Neural progenitor cell (in vitro differentiated cells): ENCODE measurements around the gene CEACAM6. TPM values are rescaled to one million over a fixed set of nuclear protein-coding genes. Genes with fewer than 3 reads are reported as not detected.
"Not testable (repeated sequence)": the region's sequence is repeated elsewhere in the genome, so short reads cannot be mapped to it uniquely, and the experiment has no call there.

Experiments used
- DNase-seq: peaks from one replicate; pipeline ENCODE4 v3.0.0-alpha.2; 2016; ENCODE audit warnings: low spot score
- H2AFZ ChIP-seq: fragments of 200-600 bp; sonication (generic); replicated peaks from 2 replicates; pipeline ENCODE4 v1.6.1; 2016; ENCODE audit warnings: antibody characterized with exemption
- H3F3A ChIP-seq: fragments of 200-600 bp; sonication (generic); 2 replicates; pipeline ENCODE4 v1.6.1; 2016; ENCODE audit warnings: antibody characterized with exemption, low read depth
- H3K27ac ChIP-seq: fragments of 200-600 bp; sonication (generic); 2 replicates; pipeline ENCODE4 v1.5.1; 2016; ENCODE audit warnings: mild to moderate bottlenecking
- H3K27me3 ChIP-seq: fragments of 200-600 bp; sonication (generic); 2 replicates; pipeline ENCODE4 v1.6.1; 2016; ENCODE audit warnings: mild to moderate bottlenecking, moderate library complexity
- H3K36me3 ChIP-seq: fragments of 200-600 bp; sonication (generic); 2 replicates; pipeline ENCODE4 v1.5.1; 2016
- H3K4me1 ChIP-seq: fragments of 200-600 bp; sonication (generic); 2 replicates; pipeline ENCODE4 v1.6.1; 2016; ENCODE audit warnings: mixed run types
- H3K4me2 ChIP-seq: fragments of 200-600 bp; sonication (generic); 2 replicates; pipeline ENCODE4 v1.6.1; 2016
- H3K4me3 ChIP-seq: fragments of 200-600 bp; sonication (generic); 2 replicates; pipeline ENCODE4 v1.5.1; 2016
- H3K79me2 ChIP-seq: fragments of 200-600 bp; sonication (generic); 2 replicates; pipeline ENCODE4 v1.6.1; 2016; ENCODE audit warnings: low read depth
- H3K9ac ChIP-seq: fragments of 200-600 bp; sonication (generic); 2 replicates; pipeline ENCODE4 v1.6.1; 2016
- H3K9me3 ChIP-seq: fragments of 200-600 bp; sonication (generic); 2 replicates; pipeline ENCODE4 v1.5.1; 2016; ENCODE audit warnings: low read depth
- H4K20me1 ChIP-seq: fragments of 200-600 bp; sonication (generic); 2 replicates; pipeline ENCODE4 v1.6.1; 2016; ENCODE audit warnings: low read depth
- H3K27ac Mint-ChIP-seq: 3 replicates; pipeline ENCODE4 v1.8.0; 2021; ENCODE audit warnings: mixed read lengths
- H3K27me3 Mint-ChIP-seq: 2 replicates; pipeline ENCODE4 v1.8.0; 2022; ENCODE audit warnings: low read depth, mild to moderate bottlenecking, inconsistent platforms, moderate library complexity, mixed read lengths; ENCODE audit not compliant: insufficient read depth
- H3K36me3 Mint-ChIP-seq: 3 replicates; pipeline ENCODE4 v1.8.0; 2021; ENCODE audit warnings: mixed read lengths
- H3K4me1 Mint-ChIP-seq: 3 replicates; pipeline ENCODE4 v1.8.0; 2021; ENCODE audit warnings: mixed read lengths
- H3K4me3 Mint-ChIP-seq: 3 replicates; pipeline ENCODE4 v1.8.0; 2021; ENCODE audit warnings: mild to moderate bottlenecking, moderate library complexity, mixed read lengths
- H3K9me3 Mint-ChIP-seq: 3 replicates; pipeline ENCODE4 v1.8.0; 2020; ENCODE audit warnings: mixed read lengths
- EZH2 ChIP-seq: fragments of 200-600 bp; sonication (generic); IDR thresholded peaks from 2 replicates; pipeline ENCODE4 v1.6.1; 2017; ENCODE audit warnings: antibody characterized with exemption, mild to moderate bottlenecking, moderate library complexity
- EZH2phosphoT487 ChIP-seq: fragments of 200-600 bp; sonication (generic); IDR thresholded peaks from 2 replicates; pipeline ENCODE4 v1.6.1; 2017; ENCODE audit warnings: antibody characterized with exemption
- total RNA-seq: library from RNA; depleted of rRNA; stranded (reverse); fragments of >200 nt; gene quantifications from 2 replicates; pipeline ENCODE4 v1.2.3, GENCODE V29; 2015; ENCODE audit warnings: low replicate concordance
- TF ChIP-seq, protein P1 (sequence below): fragments of 200-600 bp; sonication (generic); IDR thresholded peaks from 2 replicates; pipeline ENCODE4 v1.5.1; 2017; ENCODE audit warnings: antibody characterized with exemption, mild to moderate bottlenecking

CEACAM6 gene
- total RNA-seq, 1 donor from 2014 or later: not detected

DNA sequence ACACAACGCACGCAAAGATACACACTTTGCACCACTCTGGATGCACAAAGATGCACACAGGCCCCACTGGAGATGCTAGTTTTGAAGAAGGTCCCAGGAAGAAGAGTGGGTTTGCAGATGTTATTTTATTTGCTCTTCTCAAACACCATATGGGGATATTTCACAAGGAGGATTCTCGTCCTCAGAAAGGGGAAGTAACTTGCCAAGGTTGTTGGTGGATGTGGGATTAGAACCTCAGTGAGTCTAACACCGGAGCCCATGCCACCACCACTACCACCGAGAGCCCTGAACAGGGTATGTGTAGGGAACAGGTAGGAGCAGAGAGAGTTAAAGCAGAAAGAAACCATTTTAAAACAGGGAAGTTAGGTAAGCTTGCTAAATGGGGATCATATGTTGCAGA lies 9.6 kb upstream of the CEACAM6 start:
- no peak overlapping the region for H3K4me3 ChIP-seq
- H3K9ac ChIP-seq: no peak overlapping the region
- H4K20me1 ChIP-seq: no peaks in the 10 kb centered on the region
- no peaks in the 10 kb centered on the region for H3K79me2 ChIP-seq
- Mint-ChIP-seq H3K27me3 (peaks cover 13% of the 10 kb centered on the region), H3K4me1 (no peaks in the 10 kb centered on the region), H3K4me3 (no peak overlapping the region), H3K36me3 (no peaks in the 10 kb centered on the region), H3K9me3 (no peaks in the 10 kb centered on the region), H3K27ac (no peak overlapping the region)
- peaks cover 22% of the 10 kb centered on the region for H3K27me3 ChIP-seq
- no peaks in the 10 kb centered on the region for H3K4me1 ChIP-seq
- H3K36me3 ChIP-seq: no peaks in the 10 kb centered on the region
- TF ChIP-seq EZH2 (no peak), EZH2phosphoT487 (no peak)
- TF ChIP-seq, protein P1, sequence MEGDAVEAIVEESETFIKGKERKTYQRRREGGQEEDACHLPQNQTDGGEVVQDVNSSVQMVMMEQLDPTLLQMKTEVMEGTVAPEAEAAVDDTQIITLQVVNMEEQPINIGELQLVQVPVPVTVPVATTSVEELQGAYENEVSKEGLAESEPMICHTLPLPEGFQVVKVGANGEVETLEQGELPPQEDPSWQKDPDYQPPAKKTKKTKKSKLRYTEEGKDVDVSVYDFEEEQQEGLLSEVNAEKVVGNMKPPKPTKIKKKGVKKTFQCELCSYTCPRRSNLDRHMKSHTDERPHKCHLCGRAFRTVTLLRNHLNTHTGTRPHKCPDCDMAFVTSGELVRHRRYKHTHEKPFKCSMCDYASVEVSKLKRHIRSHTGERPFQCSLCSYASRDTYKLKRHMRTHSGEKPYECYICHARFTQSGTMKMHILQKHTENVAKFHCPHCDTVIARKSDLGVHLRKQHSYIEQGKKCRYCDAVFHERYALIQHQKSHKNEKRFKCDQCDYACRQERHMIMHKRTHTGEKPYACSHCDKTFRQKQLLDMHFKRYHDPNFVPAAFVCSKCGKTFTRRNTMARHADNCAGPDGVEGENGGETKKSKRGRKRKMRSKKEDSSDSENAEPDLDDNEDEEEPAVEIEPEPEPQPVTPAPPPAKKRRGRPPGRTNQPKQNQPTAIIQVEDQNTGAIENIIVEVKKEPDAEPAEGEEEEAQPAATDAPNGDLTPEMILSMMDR: no peak
- no peak for DNase-seq
- H3K4me2 ChIP-seq: no peak overlapping the region
- H2AFZ ChIP-seq: no peak overlapping the region
- no peak overlapping the region for H3K27ac ChIP-seq
- no peaks in the 10 kb centered on the region for H3F3A ChIP-seq
- no peaks in the 10 kb centered on the region for H3K9me3 ChIP-seq

DNA sequence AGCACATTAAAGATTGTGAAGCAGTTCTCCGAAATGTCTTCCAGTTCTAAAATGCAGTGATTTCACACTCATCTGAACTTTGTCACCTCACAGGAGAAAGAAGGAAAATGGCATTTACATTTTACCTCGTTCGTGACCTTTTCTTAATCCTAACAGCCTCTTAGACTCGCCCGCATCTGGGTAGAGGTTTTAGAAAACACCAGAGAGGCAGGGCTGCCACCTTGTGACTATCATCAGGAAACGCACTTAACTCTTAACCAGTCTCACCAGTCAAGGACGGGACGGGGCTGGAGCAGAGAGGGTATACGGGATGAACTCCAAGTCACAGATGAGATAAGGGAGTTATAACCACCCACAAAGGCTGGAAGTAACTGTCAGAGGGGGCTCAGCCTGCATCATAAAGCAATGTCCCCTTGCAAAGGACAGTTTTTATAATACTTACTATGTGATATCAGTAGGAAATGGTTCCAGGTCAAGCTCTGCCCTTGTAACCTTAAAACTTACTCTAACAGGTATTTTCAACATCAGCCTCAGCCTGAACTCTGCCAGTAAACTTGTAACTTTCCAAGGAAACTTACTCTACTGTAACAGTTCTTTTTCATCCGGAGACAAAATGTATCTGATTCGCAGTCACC lies 8.6 kb upstream of the CEACAM6 start:
- H3K9me3 Mint-ChIP-seq: no peaks in the 10 kb centered on the region
- no peaks in the 10 kb centered on the region for H4K20me1 ChIP-seq
- H3K4me1 ChIP-seq: no peaks in the 10 kb centered on the region
- no peaks in the 10 kb centered on the region for H3F3A ChIP-seq
- H3K9me3 ChIP-seq: no peaks in the 10 kb centered on the region
- H3K27me3 Mint-ChIP-seq: peaks cover 13% of the 10 kb centered on the region
- peak; percentile 31 for DNase-seq
- no peak overlapping the region for H3K4me2 ChIP-seq
- no peak overlapping the region for H3K4me3 Mint-ChIP-seq
- H3K9ac ChIP-seq: no peak overlapping the region
- no peak overlapping the region for H3K27ac Mint-ChIP-seq
- H3K27ac ChIP-seq: no peak overlapping the region
- no peaks in the 10 kb centered on the region for H3K36me3 Mint-ChIP-seq
- no peaks in the 10 kb centered on the region for H3K79me2 ChIP-seq
- H3K36me3 ChIP-seq: no peaks in the 10 kb centered on the region
- TF ChIP-seq EZH2 (no peak), EZH2phosphoT487 (no peak)
- TF ChIP-seq, protein P1: peak; percentile 27
- no peak overlapping the region for H2AFZ ChIP-seq
- H3K27me3 ChIP-seq: peaks cover 22% of the 10 kb centered on the region
- H3K4me1 Mint-ChIP-seq: no peaks in the 10 kb centered on the region
- H3K4me3 ChIP-seq: no peak overlapping the region

DNA sequence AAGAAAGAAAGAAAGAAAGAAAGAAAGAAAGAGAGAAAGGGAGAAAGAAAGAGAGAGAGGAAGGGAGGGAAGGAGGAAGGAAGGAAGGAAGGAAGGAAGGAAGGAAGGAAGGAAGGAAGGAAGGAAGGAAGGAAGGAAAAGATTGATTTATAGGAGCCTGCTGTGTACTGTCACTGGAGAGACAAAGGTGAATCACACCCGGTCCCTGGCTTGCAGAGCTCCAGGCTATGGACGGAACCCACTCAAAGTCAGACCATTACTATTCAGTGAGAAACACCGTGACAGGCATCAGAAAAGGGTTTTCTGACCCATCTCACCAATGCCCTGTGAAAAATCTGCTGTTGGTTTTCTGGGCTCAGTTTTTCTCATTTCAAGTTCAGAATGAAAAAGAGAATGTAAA lies 7.3 kb upstream of the CEACAM6 start:
- peaks cover 11% of the 10 kb centered on the region for H3K27me3 Mint-ChIP-seq

DNA sequence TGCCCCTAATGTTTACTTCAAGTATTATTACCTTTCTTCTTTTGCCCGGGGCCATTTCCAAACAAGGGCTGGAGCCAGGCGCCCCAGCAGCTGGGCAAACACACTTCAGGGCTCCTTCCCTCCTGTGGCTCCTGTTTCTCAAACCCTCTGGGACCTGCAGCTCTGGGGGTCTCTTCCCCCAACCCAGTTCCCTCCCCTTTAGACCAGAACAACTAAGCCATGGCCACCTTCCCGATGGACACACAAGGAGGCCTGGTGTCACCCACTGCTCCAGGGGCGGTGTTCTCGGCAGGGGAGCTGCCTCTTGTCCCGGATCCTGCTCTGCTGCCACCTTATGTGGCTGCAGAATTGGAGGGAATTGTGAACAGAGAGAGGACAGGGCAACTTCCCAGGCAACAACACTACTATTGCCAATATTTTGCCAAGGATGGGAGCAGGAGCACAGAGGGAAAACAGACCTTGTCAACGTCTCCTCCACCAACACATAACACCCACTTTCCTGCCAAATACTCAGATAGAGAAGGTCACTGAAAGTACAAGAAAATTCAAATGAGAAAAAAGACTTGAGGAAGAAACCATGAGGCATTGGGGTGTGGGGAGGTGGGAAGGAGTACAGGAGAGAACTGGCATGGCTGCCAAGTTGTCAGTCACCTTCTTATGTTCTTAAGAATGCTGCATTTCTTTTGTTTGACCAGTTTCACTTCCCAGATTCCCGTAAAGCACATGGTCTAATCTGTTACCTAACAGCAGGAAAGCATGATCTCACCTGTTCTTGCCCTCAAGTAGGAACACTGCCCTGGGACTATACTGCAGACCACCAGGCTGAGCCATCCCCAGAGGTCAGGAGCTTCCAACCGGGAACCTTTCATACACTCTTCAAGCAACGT lies 4.8 kb upstream of the CEACAM6 start:
- H3K27me3 ChIP-seq: peaks cover 22% of the 10 kb centered on the region
- H3K27me3 Mint-ChIP-seq: peaks cover 17% of the 10 kb centered on the region
- H3K4me1 Mint-ChIP-seq, H3K4me2 ChIP-seq, H3K4me1 ChIP-seq, H3K79me2 ChIP-seq, H3K27ac Mint-ChIP-seq, H3K36me3 Mint-ChIP-seq, H3K4me3 ChIP-seq, H3K36me3 ChIP-seq, H3F3A ChIP-seq, H3K9me3 ChIP-seq, H3K4me3 Mint-ChIP-seq, H3K9ac ChIP-seq, H2AFZ ChIP-seq, DNase-seq, H4K20me1 ChIP-seq, H3K9me3 Mint-ChIP-seq, H3K27ac ChIP-seq: not testable (repeated sequence)

More for the DNA sequence above, 7.3 kb upstream of the CEACAM6 start:
- no peak overlapping the region for H3K27ac ChIP-seq
- no peak overlapping the region for H2AFZ ChIP-seq
- no peak overlapping the region for H3K9ac ChIP-seq
- no peak overlapping the region for H3K27ac Mint-ChIP-seq
- H3F3A ChIP-seq: no peaks in the 10 kb centered on the region
- no peak for DNase-seq
- no peak overlapping the region for H3K4me3 ChIP-seq
- no peaks in the 10 kb centered on the region for H3K9me3 Mint-ChIP-seq
- TF ChIP-seq EZH2phosphoT487 (no peak), EZH2 (no peak)
- TF ChIP-seq, protein P1: no peak
- no peaks in the 10 kb centered on the region for H3K36me3 ChIP-seq
- H3K4me3 Mint-ChIP-seq: no peak overlapping the region
- no peaks in the 10 kb centered on the region for H3K36me3 Mint-ChIP-seq
- no peak overlapping the region for H3K4me2 ChIP-seq
- no peaks in the 10 kb centered on the region for H3K79me2 ChIP-seq
- H3K27me3 ChIP-seq: peaks cover 22% of the 10 kb centered on the region
- no peaks in the 10 kb centered on the region for H3K4me1 ChIP-seq
- H4K20me1 ChIP-seq: no peaks in the 10 kb centered on the region
- H3K9me3 ChIP-seq: no peaks in the 10 kb centered on the region
- H3K4me1 Mint-ChIP-seq: no peaks in the 10 kb centered on the region
